Spinal cord (tissue), 4 donors: ENCODE data around the gene UBE2C. TPM values are rescaled to one million over a fixed set of nuclear protein-coding genes. Genes with fewer than 3 reads are reported as not detected.

Experiments used
- polyA plus RNA-seq, 2 donors: library from polyadenylated mRNA; unstranded; fragments of 120-200 nt; gene quantifications; one replicate each; pipeline ENCODE4 v1.2.1, GENCODE V29; 2013; ENCODE audit not compliant: insufficient read length in 2 of 2
- small RNA-seq: library from RNA; depleted of rRNA; stranded (forward); fragments of <200 nt; gene quantifications from one replicate; pipeline ENCODE3, GENCODE V24; 2014; ENCODE audit warnings: low replicate concordance
- total RNA-seq, 2 donors: library from RNA; depleted of rRNA in 1 of 2; stranded (reverse); fragments of 120-200 nt in 1 of 2; fragments of >200 nt in 1 of 2; gene quantifications; one replicate each; pipeline versions ENCODE4 v1.2.3 to v1.2.4, GENCODE V29; 2013 to 2014

UBE2C gene
- total and polyA plus RNA-seq, 4 donors = 7.1 to 36.0 (median 29.3) TPM

Small RNAs within 50 kb of the gene (small RNA-seq; reads per million reads assigned to genes)
- gene RNU6ATAC38P = not detected

Other genes with a start within 250 kb of the UBE2C start
- gene WFDC8, start 233.4 kb upstream of the UBE2C start, total RNA-seq = not detected
- under 1 TPM in 1 of 2 donors, not detected in 1; 0.30 TPM for gene WFDC8, start 233.4 kb upstream of the UBE2C start, polyA plus RNA-seq
- gene WFDC10A, start 182.9 kb upstream of the UBE2C start, total RNA-seq = not detected
- gene WFDC10A, start 182.9 kb upstream of the UBE2C start, polyA plus RNA-seq = not detected
- gene WFDC9, start 181.4 kb upstream of the UBE2C start, total RNA-seq = not detected
- gene WFDC9, start 181.4 kb upstream of the UBE2C start, polyA plus RNA-seq = not detected
- not detected for gene WFDC11, start 142.4 kb upstream of the UBE2C start, total RNA-seq
- gene WFDC11, start 142.4 kb upstream of the UBE2C start, polyA plus RNA-seq = not detected
- gene WFDC13, start 110.6 kb upstream of the UBE2C start, total RNA-seq = not detected
- not detected for gene WFDC13, start 110.6 kb upstream of the UBE2C start, polyA plus RNA-seq
- not detected for gene WFDC10B, start 107.6 kb upstream of the UBE2C start, total RNA-seq
- gene WFDC10B, start 107.6 kb upstream of the UBE2C start, polyA plus RNA-seq = not detected
- gene SPINT4, start 90.3 kb upstream of the UBE2C start, total RNA-seq = not detected
- gene SPINT4, start 90.3 kb upstream of the UBE2C start, polyA plus RNA-seq = not detected
- gene WFDC3, start 20.8 kb upstream of the UBE2C start, total RNA-seq = 1 to 10 TPM in 1 of 2 donors, under 1 TPM in 1; 0.59 to 2.8 TPM
- gene WFDC3, start 20.8 kb upstream of the UBE2C start, polyA plus RNA-seq = 1 to 10 TPM; 2.5 to 3.0 TPM
- gene DNTTIP1, start 20.7 kb upstream of the UBE2C start, total RNA-seq = 10 to 100 TPM; 15.3 to 20.3 TPM
- 10 to 100 TPM; 38.9 to 40.5 TPM for gene DNTTIP1, start 20.7 kb upstream of the UBE2C start, polyA plus RNA-seq
- 1 to 10 TPM; 1.1 to 2.4 TPM for gene TNNC2, start 14.7 kb downstream of the UBE2C start, total RNA-seq
- gene TNNC2, start 14.7 kb downstream of the UBE2C start, polyA plus RNA-seq = 1 to 10 TPM; 3.2 to 8.8 TPM
- 10 to 100 TPM; 23.8 to 40.4 TPM for gene SNX21, start 21.2 kb downstream of the UBE2C start, total RNA-seq
- 10 to 100 TPM; 35.8 to 40.7 TPM for gene SNX21, start 21.2 kb downstream of the UBE2C start, polyA plus RNA-seq
- 10 to 100 TPM; 27.8 to 37.9 TPM for gene ACOT8, start 44.7 kb downstream of the UBE2C start, total RNA-seq
- 10 to 100 TPM; 38.7 to 46.3 TPM for gene ACOT8, start 44.7 kb downstream of the UBE2C start, polyA plus RNA-seq
- 1 to 10 TPM; 8.8 to 9.3 TPM for gene ZSWIM3, start 45.0 kb downstream of the UBE2C start, total RNA-seq
- 1 to 10 TPM; 6.1 to 7.2 TPM for gene ZSWIM3, start 45.0 kb downstream of the UBE2C start, polyA plus RNA-seq
- gene ZSWIM1, start 68.6 kb downstream of the UBE2C start, total RNA-seq = 10 to 100 TPM in 1 of 2 donors, 1 to 10 TPM in 1; 5.5 to 12.0 TPM
- 10 to 100 TPM; 15.9 to 18.3 TPM for gene ZSWIM1, start 68.6 kb downstream of the UBE2C start, polyA plus RNA-seq
- 1 to 10 TPM; 1.3 to 3.0 TPM for gene SPATA25, start 75.0 kb downstream of the UBE2C start, total RNA-seq
- 1 to 10 TPM; 2.6 to 5.6 TPM for gene SPATA25, start 75.0 kb downstream of the UBE2C start, polyA plus RNA-seq
- 1 to 10 TPM; 2.4 to 6.3 TPM for gene NEURL2, start 78.6 kb downstream of the UBE2C start, total RNA-seq
- 1 to 10 TPM; 3.6 to 7.0 TPM for gene NEURL2, start 78.6 kb downstream of the UBE2C start, polyA plus RNA-seq
- 10 to 100 TPM; 29.4 to 58.4 TPM for gene CTSA, start 78.7 kb downstream of the UBE2C start, total RNA-seq
- 100 to 1,000 TPM in 1 of 2 donors, 10 to 100 TPM in 1; 75.7 to 102 TPM for gene CTSA, start 78.7 kb downstream of the UBE2C start, polyA plus RNA-seq
- gene PLTP, start 99.5 kb downstream of the UBE2C start, total RNA-seq = 100 to 1,000 TPM in 1 of 2 donors, 10 to 100 TPM in 1; 73.7 to 471 TPM
- gene PLTP, start 99.5 kb downstream of the UBE2C start, polyA plus RNA-seq = 100 to 1,000 TPM; 222 to 234 TPM
- gene PCIF1, start 122.0 kb downstream of the UBE2C start, total RNA-seq = 10 to 100 TPM; 13.0 to 15.9 TPM
- gene PCIF1, start 122.0 kb downstream of the UBE2C start, polyA plus RNA-seq = 10 to 100 TPM; 46.0 to 49.9 TPM
- gene ZNF335, start 159.6 kb downstream of the UBE2C start, total RNA-seq = 10 to 100 TPM in 1 of 2 donors, 1 to 10 TPM in 1; 9.9 to 12.9 TPM
- gene ZNF335, start 159.6 kb downstream of the UBE2C start, polyA plus RNA-seq = 10 to 100 TPM; 18.3 to 21.6 TPM
- 1 to 10 TPM in 1 of 2 donors, under 1 TPM in 1; 0.88 to 6.2 TPM for gene MMP9, start 196.3 kb downstream of the UBE2C start, total RNA-seq
- gene MMP9, start 196.3 kb downstream of the UBE2C start, polyA plus RNA-seq = under 1 TPM; 0.11 to 0.41 TPM
- gene SLC12A5, start 216.6 kb downstream of the UBE2C start, total RNA-seq = 10 to 100 TPM; 26.2 to 84.7 TPM
- gene SLC12A5, start 216.6 kb downstream of the UBE2C start, polyA plus RNA-seq = 100 to 1,000 TPM; 176 to 191 TPM